Measurements from ENCODE around the gene SFMBT2. TPM values are rescaled to one million over a fixed set of nuclear protein-coding genes. Genes with fewer than 3 reads are reported as not detected.

The SFMBT2 gene
- total and polyA plus RNA-seq, 2 of the 4 experiments (the other 2 are of a cell fraction), result 0.70 to 1.3 TPM

DNA sequence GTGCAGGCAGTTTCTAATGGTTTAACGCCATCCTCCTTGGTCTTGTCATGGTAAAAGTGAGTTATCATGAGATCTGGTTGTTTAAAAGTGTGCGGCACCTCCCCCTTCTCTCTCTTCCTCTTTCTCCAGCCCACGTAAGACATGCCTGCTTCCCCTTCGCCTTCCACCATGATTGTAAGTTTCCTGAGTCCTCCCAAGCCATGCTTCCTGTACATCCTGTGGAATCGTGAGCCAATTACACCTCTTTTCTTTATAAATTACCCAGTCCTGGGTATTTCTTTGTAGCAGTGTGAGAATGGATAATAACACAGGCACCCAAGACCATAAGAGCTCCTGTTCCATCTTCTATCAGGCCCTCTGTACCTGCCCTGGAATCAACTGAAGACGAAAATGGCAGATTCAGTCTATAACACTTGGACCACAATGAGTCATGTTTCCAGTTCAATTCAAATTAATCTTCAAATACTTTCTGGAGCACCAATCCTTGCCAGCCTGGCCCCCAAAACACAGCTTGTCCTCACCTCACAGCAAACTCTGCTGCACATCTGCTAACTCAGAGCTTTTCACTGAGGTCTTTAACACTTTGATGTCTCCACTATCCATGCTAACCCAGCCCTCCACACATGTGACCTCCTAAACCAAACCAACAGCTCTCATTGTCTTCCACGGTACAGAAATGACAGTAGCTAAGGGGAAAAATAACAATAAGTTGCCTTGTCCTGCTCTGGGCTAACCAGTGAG lies 73.2 kb downstream of the SFMBT2 start:
- Histone ChIP-seq H3K4me2 (ENCODE audit: low read depth, low read length) (no peak overlapping the region), H3K79me1 (ENCODE audit: low read depth in 1 of 2, low read length in 2 of 2) (peaks cover 0 to 3% of the 10 kb centered on the region in 2 experiments; a peak in 1 of 4 replicates), H2BK15ac (ENCODE audit: low read depth, low read length) (no peak overlapping the region), H3K4me3 (ENCODE audit: insufficient read depth, low read depth, low read length) (no peak overlapping the region), H2AK9ac (replicated peaks; ENCODE audit: low read depth, low read length, poor library complexity) (no peak overlapping the region), H4K20me1 (ENCODE audit: insufficient read depth, low read length) (no peaks in the 10 kb centered on the region), H4K5ac (ENCODE audit: low read depth, low read length) (no peak overlapping the region), H2BK120ac (ENCODE audit: low read depth, low read length) (no peak overlapping the region), H2AK5ac (ENCODE audit: low read depth, low read length) (no peak overlapping the region), H3K4ac (ENCODE audit: low read depth, low read length) (no peak overlapping the region), H3K36me3 (ENCODE audit: control insufficient read depth, insufficient read depth, low read length) (no peaks in the 10 kb centered on the region), H4K91ac (ENCODE audit: insufficient read depth, low read depth, low read length) (no peak overlapping the region), H3K56ac (ENCODE audit: extremely low read depth, insufficient read depth, low read length) (no peak overlapping the region), H3K9me1 (ENCODE audit: insufficient read depth, low read length) (no peaks in the 10 kb centered on the region), H3K18ac (ENCODE audit: low read depth, low read length) (no peak overlapping the region), H3K23ac (ENCODE audit: low read depth, low read length) (no peak overlapping the region), H3K9me3 (ENCODE audit: control insufficient read depth, insufficient read depth, low read length) (no peaks in the 10 kb centered on the region; the same call in 1 of the 2 replicates), H3K14ac (replicated peaks; ENCODE audit: low read depth, low read length) (no peak overlapping the region), H3K27ac (ENCODE audit: insufficient read depth, low read length) (no peak overlapping the region), H3K9ac (ENCODE audit: low read depth, low read length) (no peak overlapping the region), H3K27me3 (ENCODE audit: control insufficient read depth, insufficient read depth, low read length) (no peaks in the 10 kb centered on the region), H4K8ac (ENCODE audit: low read depth in 2 of 2, low read length in 2 of 2) (no peak overlapping the region), H3K4me1 (ENCODE audit: control insufficient read depth, insufficient read depth, low read length) (no peaks in the 10 kb centered on the region; the same call in 1 of the 2 replicates), H2BK5ac (ENCODE audit: low read depth, low read length, poor library complexity, severe bottlenecking) (no peak overlapping the region), H2AFZ (replicated peaks; ENCODE audit: low read length, poor library complexity) (no peak overlapping the region), H2BK20ac (ENCODE audit: low read depth, low read length) (no peak overlapping the region)
- in situ Hi-C loops (cut with MboI; ENCODE audit: low sequenced_read_pairs) (no loop called here), dilution Hi-C loops (cut with HindIII; ENCODE audit: low sequenced_read_pairs, unreplicated experiment) (no loop called here), intact Hi-C loops (cut with micrococcal nuclease) (no loop called here)
- no TSS peak for BruUV-seq (replicated peaks)
- no peak for DNase-seq
- ATAC-seq (ENCODE audit: low read depth), result no peak
- TF ChIP-seq SMC3 (IDR thresholded peaks at IDR 0.05; ENCODE audit: low read depth, low read length), result no peak
- TF ChIP-seq CHD1 (IDR thresholded peaks at IDR 0.05; ENCODE audit: low read depth, low read length), result no peak
- no peak for TF ChIP-seq CEBPB (IDR thresholded peaks at IDR 0.05; ENCODE audit: low read depth, low read length)
- TF ChIP-seq, protein P1, sequence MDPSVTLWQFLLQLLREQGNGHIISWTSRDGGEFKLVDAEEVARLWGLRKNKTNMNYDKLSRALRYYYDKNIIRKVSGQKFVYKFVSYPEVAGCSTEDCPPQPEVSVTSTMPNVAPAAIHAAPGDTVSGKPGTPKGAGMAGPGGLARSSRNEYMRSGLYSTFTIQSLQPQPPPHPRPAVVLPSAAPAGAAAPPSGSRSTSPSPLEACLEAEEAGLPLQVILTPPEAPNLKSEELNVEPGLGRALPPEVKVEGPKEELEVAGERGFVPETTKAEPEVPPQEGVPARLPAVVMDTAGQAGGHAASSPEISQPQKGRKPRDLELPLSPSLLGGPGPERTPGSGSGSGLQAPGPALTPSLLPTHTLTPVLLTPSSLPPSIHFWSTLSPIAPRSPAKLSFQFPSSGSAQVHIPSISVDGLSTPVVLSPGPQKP (IDR thresholded peaks at IDR 0.05; ENCODE audit: borderline replicate concordance, low read depth, low read length), result no peak
- no peak for TF ChIP-seq MXI1 (IDR thresholded peaks at IDR 0.05; ENCODE audit: borderline replicate concordance, low read depth, low read length)
- TF ChIP-seq MAFK (IDR thresholded peaks at IDR 0.05; ENCODE audit: low read depth, low read length), result no peak
- TF ChIP-seq RCOR1 (IDR thresholded peaks at IDR 0.05; ENCODE audit: insufficient replicate concordance, low read length), result no peak
- TF ChIP-seq, protein P2, sequence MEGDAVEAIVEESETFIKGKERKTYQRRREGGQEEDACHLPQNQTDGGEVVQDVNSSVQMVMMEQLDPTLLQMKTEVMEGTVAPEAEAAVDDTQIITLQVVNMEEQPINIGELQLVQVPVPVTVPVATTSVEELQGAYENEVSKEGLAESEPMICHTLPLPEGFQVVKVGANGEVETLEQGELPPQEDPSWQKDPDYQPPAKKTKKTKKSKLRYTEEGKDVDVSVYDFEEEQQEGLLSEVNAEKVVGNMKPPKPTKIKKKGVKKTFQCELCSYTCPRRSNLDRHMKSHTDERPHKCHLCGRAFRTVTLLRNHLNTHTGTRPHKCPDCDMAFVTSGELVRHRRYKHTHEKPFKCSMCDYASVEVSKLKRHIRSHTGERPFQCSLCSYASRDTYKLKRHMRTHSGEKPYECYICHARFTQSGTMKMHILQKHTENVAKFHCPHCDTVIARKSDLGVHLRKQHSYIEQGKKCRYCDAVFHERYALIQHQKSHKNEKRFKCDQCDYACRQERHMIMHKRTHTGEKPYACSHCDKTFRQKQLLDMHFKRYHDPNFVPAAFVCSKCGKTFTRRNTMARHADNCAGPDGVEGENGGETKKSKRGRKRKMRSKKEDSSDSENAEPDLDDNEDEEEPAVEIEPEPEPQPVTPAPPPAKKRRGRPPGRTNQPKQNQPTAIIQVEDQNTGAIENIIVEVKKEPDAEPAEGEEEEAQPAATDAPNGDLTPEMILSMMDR (conservative IDR thresholded peaks at IDR 0.05; ENCODE audit: low read depth, low read length), result no peak
- ChIA-PET CTCF (no interaction called here), POLR2A (ENCODE audit: unreplicated experiment) (no interaction called here)
- no CpG with 5 or more reads among the region's 7 CpGs for WGBS, 2 experiments (ENCODE audit: extremely low coverage in 2 of 2, insufficient read length in 1 of 2)

Measured in IMR-90 (cell line).